Measurements from ENCODE around the gene PPM1H. TPM values are rescaled to one million over a fixed set of nuclear protein-coding genes. Genes with fewer than 3 reads are reported as not detected.

The PPM1H gene
- total RNA-seq, 5 donors from 2014 or later (not counting 1 experiment from before 2014, with no cell fraction given): 0.18 to 0.82 (median 0.42) TPM

GRCh38 chr12:62697893-62698292 is 237.1 kb downstream of the PPM1H start:
- Histone ChIP-seq H3K4me1 (ENCODE audit: control insufficient read depth in 1 of 2, extremely low read depth in 1 of 2, insufficient read depth in 2 of 2, low read length in 2 of 2) (peaks cover 0 to 9% of the 10 kb centered on the region in 2 experiments), H3K27me3 (replicated peaks in 1 of 2; ENCODE audit: control insufficient read depth in 2 of 2, extremely low read depth in 1 of 2, insufficient read depth in 2 of 2, low read length in 1 of 2) (peaks cover 0 to 3% of the 10 kb centered on the region in 2 experiments), H3K4me3 (ENCODE audit: control insufficient read depth in 1 of 2, extremely low read depth in 1 of 2, low read length in 1 of 2) (no peak overlapping the region), H3K36me3 (ENCODE audit: control insufficient read depth in 2 of 2, extremely low read depth in 1 of 2, insufficient read depth in 1 of 2, low read length in 1 of 2) (no peaks in the 10 kb centered on the region), H3K9me3 (no peaks in the 10 kb centered on the region), H3K27ac (ENCODE audit: low read length) (no peak overlapping the region)
- POLR2A ChIA-PET: interaction anchor here in 1 of 2 donors (0.6 kb wide), 1 partner anchor 290 kb away, joined by 4 read pairs; no protein-coding TSS in a partner anchor
- no peak for ATAC-seq (replicated peaks in 1 of 4)
- WGBS (ENCODE audit: insufficient coverage): no CpG with 5 or more reads among the region's 1 CpG
- H3K36me3 Mint-ChIP-seq: no peaks in the 10 kb centered on the region
- H3K9me3 Mint-ChIP-seq: no peaks in the 10 kb centered on the region
- no peak overlapping the region for H3K27ac Mint-ChIP-seq
- no peak overlapping the region for H3K4me3 Mint-ChIP-seq
- no peak for DNase-seq
- CTCF ChIA-PET: no interaction called here
- no peaks in the 10 kb centered on the region for H3K27me3 Mint-ChIP-seq
- H3K4me1 Mint-ChIP-seq: no peaks in the 10 kb centered on the region

GRCh38 chr12:62695696-62696095 is 239.3 kb downstream of the PPM1H start:
- Mint-ChIP-seq H3K27me3 (no peaks in the 10 kb centered on the region), H3K4me3 (no peak overlapping the region)

GRCh38 chr12:62694632-62695031 is 240.3 kb downstream of the PPM1H start:
- ATAC-seq (replicated peaks in 1 of 4): no peak
- H3K4me3 ChIP-seq (ENCODE audit: control insufficient read depth in 1 of 2, extremely low read depth in 1 of 2, low read length in 1 of 2): no peak overlapping the region
- H3K27me3 Mint-ChIP-seq: no peaks in the 10 kb centered on the region
- no peak overlapping the region for H3K27ac Mint-ChIP-seq
- peaks cover 0 to 3% of the 10 kb centered on the region in 2 experiments for H3K27me3 ChIP-seq (replicated peaks in 1 of 2; ENCODE audit: control insufficient read depth in 2 of 2, extremely low read depth in 1 of 2, insufficient read depth in 2 of 2, low read length in 1 of 2)
- H3K4me3 Mint-ChIP-seq: no peak overlapping the region
- ChIA-PET POLR2A (no interaction called here), CTCF (interaction anchor here in 1 of 2 donors (0.5 kb wide), 1 partner anchor 21 kb away, joined by 3 read pairs; no protein-coding TSS in a partner anchor)
- DNase-seq: no peak
- WGBS (ENCODE audit: insufficient coverage): 57% methylated on average over 1 of the region's 3 CpGs
- no peaks in the 10 kb centered on the region for H3K36me3 Mint-ChIP-seq
- H3K9me3 Mint-ChIP-seq: no peaks in the 10 kb centered on the region
- no peaks in the 10 kb centered on the region for H3K4me1 Mint-ChIP-seq
- no peak overlapping the region for H3K27ac ChIP-seq (ENCODE audit: low read length)
- H3K36me3 ChIP-seq (ENCODE audit: control insufficient read depth in 2 of 2, extremely low read depth in 1 of 2, insufficient read depth in 1 of 2, low read length in 1 of 2): no peaks in the 10 kb centered on the region
- peaks cover 0 to 9% of the 10 kb centered on the region in 2 experiments for H3K4me1 ChIP-seq (ENCODE audit: control insufficient read depth in 1 of 2, extremely low read depth in 1 of 2, insufficient read depth in 2 of 2, low read length in 2 of 2)
- H3K9me3 ChIP-seq: no peaks in the 10 kb centered on the region

More at GRCh38 chr12:62695696-62696095, 239.3 kb downstream of the PPM1H start:
- Mint-ChIP-seq H3K9me3 (no peaks in the 10 kb centered on the region), H3K27ac (no peak overlapping the region), H3K36me3 (no peaks in the 10 kb centered on the region), H3K4me1 (no peaks in the 10 kb centered on the region)
- Histone ChIP-seq H3K4me3 (ENCODE audit: control insufficient read depth in 1 of 2, extremely low read depth in 1 of 2, low read length in 1 of 2) (no peak overlapping the region), H3K9me3 (no peaks in the 10 kb centered on the region), H3K4me1 (ENCODE audit: control insufficient read depth in 1 of 2, extremely low read depth in 1 of 2, insufficient read depth in 2 of 2, low read length in 2 of 2) (peaks cover 0 to 9% of the 10 kb centered on the region in 2 experiments), H3K27me3 (replicated peaks in 1 of 2; ENCODE audit: control insufficient read depth in 2 of 2, extremely low read depth in 1 of 2, insufficient read depth in 2 of 2, low read length in 1 of 2) (peaks cover 0 to 3% of the 10 kb centered on the region in 2 experiments), H3K36me3 (ENCODE audit: control insufficient read depth in 2 of 2, extremely low read depth in 1 of 2, insufficient read depth in 1 of 2, low read length in 1 of 2) (no peaks in the 10 kb centered on the region), H3K27ac (ENCODE audit: low read length) (no peak overlapping the region)
- POLR2A ChIA-PET: no interaction called here
- ATAC-seq (replicated peaks in 1 of 4) (no peak), DNase-seq (no peak)
- WGBS (ENCODE audit: insufficient coverage): 85% methylated on average over 2 of the region's 2 CpGs
- CTCF ChIA-PET: no interaction called here

- no peak overlapping the region for H3K27ac Mint-ChIP-seq
- POLR2A ChIA-PET: interaction anchor here in 1 of 2 donors (0.7 kb wide), 1 partner anchor 1794 kb away, joined by 4 read pairs; no protein-coding TSS in a partner anchor
- WGBS (ENCODE audit: insufficient coverage): no CpG with 5 or more reads among the region's 3 CpGs
Measured at GRCh38 chr12:62694116-62694515, 240.8 kb downstream of the PPM1H start.

GRCh38 chr12:62693376-62694050 is 241.4 kb downstream of the PPM1H start:
- POLR2A ChIA-PET: interaction anchor here in 1 of 2 donors (0.7 kb wide), 1 partner anchor 1793 kb away, joined by 4 read pairs; no protein-coding TSS in a partner anchor
- WGBS (ENCODE audit: insufficient coverage): 93% methylated on average over 8 of the region's 15 CpGs
- Mint-ChIP-seq H3K27me3 (no peaks in the 10 kb centered on the region), H3K9me3 (no peaks in the 10 kb centered on the region), H3K27ac (no peak overlapping the region), H3K4me3 (no peak overlapping the region), H3K36me3 (no peaks in the 10 kb centered on the region), H3K4me1 (no peaks in the 10 kb centered on the region)
- CTCF ChIA-PET: no interaction called here
- Histone ChIP-seq H3K9me3 (no peaks in the 10 kb centered on the region), H3K4me1 (ENCODE audit: control insufficient read depth in 1 of 2, extremely low read depth in 1 of 2, insufficient read depth in 2 of 2, low read length in 2 of 2) (peaks cover 0 to 9% of the 10 kb centered on the region in 2 experiments), H3K27ac (ENCODE audit: low read length) (no peak overlapping the region), H3K4me3 (ENCODE audit: control insufficient read depth in 1 of 2, extremely low read depth in 1 of 2, low read length in 1 of 2) (no peak overlapping the region), H3K27me3 (replicated peaks in 1 of 2; ENCODE audit: control insufficient read depth in 2 of 2, extremely low read depth in 1 of 2, insufficient read depth in 2 of 2, low read length in 1 of 2) (peaks cover 0 to 3% of the 10 kb centered on the region in 2 experiments), H3K36me3 (ENCODE audit: control insufficient read depth in 2 of 2, extremely low read depth in 1 of 2, insufficient read depth in 1 of 2, low read length in 1 of 2) (no peaks in the 10 kb centered on the region)
- no peak for DNase-seq
- no peak for ATAC-seq (replicated peaks in 1 of 4)

More at GRCh38 chr12:62694116-62694515, 240.8 kb downstream of the PPM1H start:
- Histone ChIP-seq H3K9me3 (no peaks in the 10 kb centered on the region), H3K4me1 (ENCODE audit: control insufficient read depth in 1 of 2, extremely low read depth in 1 of 2, insufficient read depth in 2 of 2, low read length in 2 of 2) (peaks cover 0 to 9% of the 10 kb centered on the region in 2 experiments), H3K36me3 (ENCODE audit: control insufficient read depth in 2 of 2, extremely low read depth in 1 of 2, insufficient read depth in 1 of 2, low read length in 1 of 2) (no peaks in the 10 kb centered on the region), H3K27me3 (replicated peaks in 1 of 2; ENCODE audit: control insufficient read depth in 2 of 2, extremely low read depth in 1 of 2, insufficient read depth in 2 of 2, low read length in 1 of 2) (peaks cover 0 to 3% of the 10 kb centered on the region in 2 experiments), H3K4me3 (ENCODE audit: control insufficient read depth in 1 of 2, extremely low read depth in 1 of 2, low read length in 1 of 2) (no peak overlapping the region), H3K27ac (ENCODE audit: low read length) (no peak overlapping the region)
- Mint-ChIP-seq H3K4me1 (no peaks in the 10 kb centered on the region), H3K4me3 (no peak overlapping the region), H3K36me3 (no peaks in the 10 kb centered on the region), H3K9me3 (no peaks in the 10 kb centered on the region), H3K27me3 (no peaks in the 10 kb centered on the region)
- DNase-seq (no peak), ATAC-seq (replicated peaks in 1 of 4) (no peak)
- CTCF ChIA-PET: interaction anchor here in 1 of 2 donors (0.5 kb wide), 1 partner anchor 22 kb away, joined by 3 read pairs; no protein-coding TSS in a partner anchor

- H3K4me3 ChIP-seq (ENCODE audit: control insufficient read depth in 1 of 2, extremely low read depth in 1 of 2, low read length in 1 of 2): no peak overlapping the region
- DNase-seq: no peak
- no peak overlapping the region for H3K27ac ChIP-seq (ENCODE audit: low read length)
- peaks cover 0 to 3% of the 10 kb centered on the region in 2 experiments for H3K27me3 ChIP-seq (replicated peaks in 1 of 2; ENCODE audit: control insufficient read depth in 2 of 2, extremely low read depth in 1 of 2, insufficient read depth in 2 of 2, low read length in 1 of 2)
- Mint-ChIP-seq H3K27ac (no peak overlapping the region), H3K9me3 (no peaks in the 10 kb centered on the region), H3K27me3 (no peaks in the 10 kb centered on the region), H3K36me3 (no peaks in the 10 kb centered on the region), H3K4me3 (no peak overlapping the region), H3K4me1 (no peaks in the 10 kb centered on the region)
- H3K4me1 ChIP-seq (ENCODE audit: control insufficient read depth in 1 of 2, extremely low read depth in 1 of 2, insufficient read depth in 2 of 2, low read length in 2 of 2): peaks cover 0 to 9% of the 10 kb centered on the region in 2 experiments
- POLR2A ChIA-PET: no interaction called here
- WGBS (ENCODE audit: insufficient coverage): 100% methylated on average over 1 of the region's 7 CpGs
- H3K9me3 ChIP-seq: no peaks in the 10 kb centered on the region
- CTCF ChIA-PET: interaction anchor here in 1 of 2 donors (0.6 kb wide), 1 partner anchor 267 kb away, joined by 3 read pairs; no protein-coding TSS in a partner anchor
- H3K36me3 ChIP-seq (ENCODE audit: control insufficient read depth in 2 of 2, extremely low read depth in 1 of 2, insufficient read depth in 1 of 2, low read length in 1 of 2): no peaks in the 10 kb centered on the region
- no peak for ATAC-seq (replicated peaks in 1 of 4)
Measured at GRCh38 chr12:62692884-62693283, 242.1 kb downstream of the PPM1H start.
